Loucy (cell line): ENCODE results near the gene HDC.

Experiments
- H2AFZ ChIP-seq: fragments of 200-600 bp; sonication (generic); 2 replicates; pipeline ENCODE4 v1.6.0; 2016; ENCODE audit warnings: antibody characterized with exemption, mild to moderate bottlenecking, low read length, moderate library complexity
- H3F3A ChIP-seq: fragments of 200-600 bp; 2 replicates; pipeline ENCODE4 v1.6.0; 2016; ENCODE audit warnings: antibody characterized with exemption, low read depth, mild to moderate bottlenecking
- H3K27me3 ChIP-seq: fragments of 200-600 bp; sonication (generic); 2 replicates; pipeline ENCODE4 v1.6.1; 2014; ENCODE audit warnings: low read length, mild to moderate bottlenecking; ENCODE audit not compliant: insufficient read depth, poor library complexity, severe bottlenecking
- H3K36me3 ChIP-seq: fragments of 200-600 bp; sonication (generic); 2 replicates; pipeline ENCODE4 v1.6.1; 2016; ENCODE audit warnings: low read length; ENCODE audit not compliant: insufficient read depth
- H3K4me1 ChIP-seq: fragments of 200-600 bp; sonication (generic); 2 replicates; pipeline ENCODE4 v1.5.1; 2014; ENCODE audit warnings: low read length, mild to moderate bottlenecking; ENCODE audit not compliant: insufficient read depth, poor library complexity, severe bottlenecking
- H3K4me2 ChIP-seq: fragments of 200-600 bp; sonication (generic); 2 replicates; pipeline ENCODE4 v1.6.0; 2014; ENCODE audit warnings: antibody characterized with exemption, low read length, low read depth, mild to moderate bottlenecking; ENCODE audit not compliant: poor library complexity, severe bottlenecking
- H3K4me3 ChIP-seq: fragments of 200-600 bp; sonication (generic); 2 replicates; pipeline ENCODE4 v1.5.1; 2014; ENCODE audit warnings: low read length, mild to moderate bottlenecking, mixed read lengths; ENCODE audit not compliant: poor library complexity, severe bottlenecking
- H3K79me2 ChIP-seq: fragments of 200-600 bp; sonication (generic); 2 replicates; pipeline ENCODE4 v1.6.1; 2014; ENCODE audit warnings: low read length; ENCODE audit not compliant: insufficient read depth
- H3K9ac ChIP-seq: fragments of 200-600 bp; sonication (generic); 2 replicates; pipeline ENCODE4 v1.6.0; 2014; ENCODE audit warnings: mild to moderate bottlenecking, low read depth, low read length, moderate library complexity; ENCODE audit not compliant: poor library complexity, severe bottlenecking
- H3K9me2 ChIP-seq: fragments of 200-600 bp; sonication (generic); replicated peaks from 2 replicates; pipeline ENCODE4 v1.6.1; 2016; ENCODE audit warnings: low read depth, low read length, mixed read lengths
- H3K9me3 ChIP-seq: fragments of 200-600 bp; sonication (generic); 2 replicates; pipeline ENCODE4 v1.6.1; 2014; ENCODE audit warnings: mild to moderate bottlenecking, antibody characterized with exemption, low read length, low read depth; ENCODE audit not compliant: insufficient read depth
- H4K20me1 ChIP-seq: fragments of 200-600 bp; sonication (generic); 2 replicates; pipeline ENCODE4 v1.6.0; 2014; ENCODE audit warnings: antibody characterized with exemption, low read length, mild to moderate bottlenecking; ENCODE audit not compliant: insufficient read depth, poor library complexity, severe bottlenecking
- EZH2phosphoT487 ChIP-seq: fragments of 200-600 bp; IDR thresholded peaks from 2 replicates; pipeline ENCODE4 v1.6.1; 2018; ENCODE audit warnings: antibody characterized with exemption, mild to moderate bottlenecking, moderate library complexity, borderline replicate concordance
- TF ChIP-seq, protein P1 (sequence below): fragments of 200-600 bp; sonication (generic); conservative IDR thresholded peaks from 2 replicates; pipeline ENCODE4 v1.5.1; 2014; ENCODE audit warnings: mild to moderate bottlenecking, antibody characterized with exemption, low read length

The HDC gene

DNA sequence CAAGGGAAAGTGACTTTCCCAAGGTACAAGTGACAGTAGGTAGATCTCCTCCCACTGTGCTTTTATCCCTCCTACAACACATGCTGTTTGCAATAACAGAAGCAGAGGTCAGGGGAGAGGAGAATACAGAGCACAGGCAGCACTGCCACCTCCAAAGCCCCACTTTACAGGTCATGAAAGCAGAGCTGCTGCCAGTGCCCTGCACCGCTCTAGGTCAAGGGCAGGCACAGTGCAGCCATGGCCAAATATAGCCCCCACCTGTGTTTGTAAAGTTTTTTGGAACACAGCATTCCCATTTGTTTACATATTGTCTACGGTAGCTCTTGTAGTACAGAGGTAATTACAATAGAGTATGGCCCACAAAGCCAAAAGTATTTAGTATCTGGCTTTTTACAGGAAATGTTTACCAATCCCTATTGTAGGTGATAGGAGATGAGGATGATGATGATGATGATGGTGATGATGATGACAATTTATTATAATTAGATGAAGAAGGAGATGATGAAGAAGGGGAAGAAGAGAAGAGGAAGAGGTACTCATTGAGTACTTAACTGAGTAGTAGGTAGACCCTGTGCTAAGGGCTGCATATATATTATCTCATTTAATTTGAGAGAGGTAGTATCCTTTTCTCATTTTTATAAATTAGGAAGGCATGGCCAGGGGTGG, 20.4 kb downstream of the HDC start:
- H2AFZ ChIP-seq, result 0 out of 2 replicates have a peak overlapping the region, but pooled peaks have one; percentile 28
- no peak overlapping the region for H3K4me3 ChIP-seq
- no peaks in the 10 kb centered on the region for H3K9me3 ChIP-seq
- H4K20me1 ChIP-seq, result no peaks in the 10 kb centered on the region
- peaks cover 47% of the 10 kb centered on the region for H3K4me1 ChIP-seq
- no peak for TF ChIP-seq EZH2phosphoT487
- TF ChIP-seq, protein P1, sequence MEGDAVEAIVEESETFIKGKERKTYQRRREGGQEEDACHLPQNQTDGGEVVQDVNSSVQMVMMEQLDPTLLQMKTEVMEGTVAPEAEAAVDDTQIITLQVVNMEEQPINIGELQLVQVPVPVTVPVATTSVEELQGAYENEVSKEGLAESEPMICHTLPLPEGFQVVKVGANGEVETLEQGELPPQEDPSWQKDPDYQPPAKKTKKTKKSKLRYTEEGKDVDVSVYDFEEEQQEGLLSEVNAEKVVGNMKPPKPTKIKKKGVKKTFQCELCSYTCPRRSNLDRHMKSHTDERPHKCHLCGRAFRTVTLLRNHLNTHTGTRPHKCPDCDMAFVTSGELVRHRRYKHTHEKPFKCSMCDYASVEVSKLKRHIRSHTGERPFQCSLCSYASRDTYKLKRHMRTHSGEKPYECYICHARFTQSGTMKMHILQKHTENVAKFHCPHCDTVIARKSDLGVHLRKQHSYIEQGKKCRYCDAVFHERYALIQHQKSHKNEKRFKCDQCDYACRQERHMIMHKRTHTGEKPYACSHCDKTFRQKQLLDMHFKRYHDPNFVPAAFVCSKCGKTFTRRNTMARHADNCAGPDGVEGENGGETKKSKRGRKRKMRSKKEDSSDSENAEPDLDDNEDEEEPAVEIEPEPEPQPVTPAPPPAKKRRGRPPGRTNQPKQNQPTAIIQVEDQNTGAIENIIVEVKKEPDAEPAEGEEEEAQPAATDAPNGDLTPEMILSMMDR, result no peak
- H3K9me2 ChIP-seq, result no peaks in the 10 kb centered on the region
- H3K27me3 ChIP-seq, result no peaks in the 10 kb centered on the region
- H3K36me3 ChIP-seq, result no peaks in the 10 kb centered on the region
- H3F3A ChIP-seq, result no peaks in the 10 kb centered on the region
- no peak overlapping the region for H3K9ac ChIP-seq
- no peaks in the 10 kb centered on the region for H3K79me2 ChIP-seq
- no peak overlapping the region for H3K4me2 ChIP-seq

GRCh38 chr15:50244153-50244552, 21.4 kb downstream of the HDC start:
- Histone ChIP-seq H3F3A (no peaks in the 10 kb centered on the region), H3K4me3 (no peak overlapping the region), H3K36me3 (no peaks in the 10 kb centered on the region), H3K27me3 (no peaks in the 10 kb centered on the region), H3K9me3 (no peaks in the 10 kb centered on the region), H2AFZ (no peak overlapping the region), H3K9me2 (no peaks in the 10 kb centered on the region), H3K4me2 (no peak overlapping the region), H3K79me2 (no peaks in the 10 kb centered on the region), H4K20me1 (no peaks in the 10 kb centered on the region), H3K4me1 (peaks cover 37% of the 10 kb centered on the region), H3K9ac (no peak overlapping the region)
- TF ChIP-seq EZH2phosphoT487, result no peak

- TF ChIP-seq, protein P1, result peak; percentile 59
- no peak for TF ChIP-seq EZH2phosphoT487
- Histone ChIP-seq H3K27me3 (no peaks in the 10 kb centered on the region), H4K20me1 (no peaks in the 10 kb centered on the region), H3K36me3 (no peaks in the 10 kb centered on the region), H3K4me1 (peaks cover 18% of the 10 kb centered on the region), H3K9me3 (no peaks in the 10 kb centered on the region), H3K9me2 (no peaks in the 10 kb centered on the region), H3K4me2 (no peak overlapping the region), H3K79me2 (no peaks in the 10 kb centered on the region), H3K9ac (no peak overlapping the region), H3K4me3 (no peak overlapping the region), H2AFZ (peak overlapping the region; percentile 72), H3F3A (no peaks in the 10 kb centered on the region)
These were observed 23.7 kb downstream of the HDC start for GRCh38 chr15:50241684-50242450.
